HUDEP-2 (cell line): Measurements from ENCODE around the gene PCSK4.
"Not testable (repeated sequence)": the region's sequence is repeated elsewhere in the genome, so short reads cannot be mapped to it uniquely, and the experiment has no call there.

Experiments used
- DNase-seq, 76 experiments: peaks; one replicate each; lab custom pipeline; 2025; ENCODE audit not compliant: unreplicated experiment in 76 of 76; lab: John Stamatoyannopoulos, UW

The PCSK4 gene

DNA sequence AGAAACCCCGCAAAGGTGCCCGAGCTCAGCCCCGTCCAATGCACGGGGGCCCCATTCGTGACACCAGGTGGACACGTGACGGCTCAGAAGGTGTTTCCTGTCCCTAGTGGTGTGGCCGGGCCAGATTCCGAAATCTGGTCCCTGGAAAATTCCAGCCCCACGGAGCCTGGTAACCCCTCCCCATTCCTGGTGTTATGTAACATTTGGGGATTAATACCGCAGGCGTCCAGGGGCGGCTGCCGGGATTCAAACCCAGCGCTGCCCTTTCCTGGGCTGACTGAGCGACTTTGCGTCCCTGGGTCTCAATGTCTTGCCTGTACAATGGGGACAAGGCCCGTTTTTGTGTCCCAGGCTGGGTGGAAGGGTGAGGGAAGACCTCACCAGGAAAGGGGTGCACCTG is 32.7 kb upstream of the PCSK4 start:
- no peak for DNase-seq

DNA sequence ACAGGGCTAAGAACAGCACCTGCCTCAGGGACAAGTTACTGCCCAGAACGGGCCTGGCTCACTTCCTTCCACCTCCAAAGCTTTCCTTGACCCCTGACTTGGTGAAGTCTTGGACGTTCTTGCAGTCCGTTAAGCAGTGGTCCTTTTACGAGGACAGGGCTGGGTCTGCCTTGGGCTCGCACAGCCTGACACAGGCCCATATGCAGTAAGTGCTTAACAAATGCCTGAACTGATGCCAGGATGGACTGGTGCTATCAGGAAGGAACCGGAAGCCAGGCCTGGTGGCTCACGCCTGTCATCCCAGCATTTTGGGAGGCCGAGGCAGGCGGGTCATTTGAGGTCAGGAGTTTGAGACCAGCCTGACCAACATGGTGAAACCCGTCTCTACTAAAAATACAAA is 31.9 kb upstream of the PCSK4 start:
- no peak for DNase-seq

- DNase-seq: no peak
Measured at GRCh38 chr19:1521636-1522035, 31.5 kb upstream of the PCSK4 start.

GRCh38 chr19:1520203-1520780 is 30.1 kb upstream of the PCSK4 start:
- DNase-seq: no peak

- not testable (repeated sequence) for DNase-seq
Measured at GRCh38 chr19:1519802-1520201, 29.7 kb upstream of the PCSK4 start.

DNA sequence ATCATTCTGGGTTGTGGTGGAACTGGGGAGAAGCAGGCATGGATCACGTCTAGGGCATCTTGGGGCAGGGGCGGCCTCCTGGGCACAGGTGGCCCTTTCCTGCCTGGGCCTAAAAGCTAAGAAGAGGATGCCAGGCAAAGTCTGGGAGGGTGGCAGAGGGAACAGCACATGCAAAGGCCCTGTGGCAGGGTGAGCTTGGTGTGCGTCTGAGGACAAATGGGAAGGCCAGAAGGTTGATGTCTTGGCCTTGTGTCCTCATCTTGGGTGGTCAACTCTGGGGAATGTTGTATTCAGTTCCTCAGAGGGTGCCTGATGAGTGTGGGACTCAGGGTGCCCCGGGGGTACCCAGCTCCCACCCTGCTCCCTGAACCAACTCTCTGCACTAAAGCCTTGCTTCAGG is 28.3 kb upstream of the PCSK4 start:
- DNase-seq: no peak

- DNase-seq: no peak
Measured at GRCh38 chr19:1516395-1516753, 26.2 kb upstream of the PCSK4 start.

DNA sequence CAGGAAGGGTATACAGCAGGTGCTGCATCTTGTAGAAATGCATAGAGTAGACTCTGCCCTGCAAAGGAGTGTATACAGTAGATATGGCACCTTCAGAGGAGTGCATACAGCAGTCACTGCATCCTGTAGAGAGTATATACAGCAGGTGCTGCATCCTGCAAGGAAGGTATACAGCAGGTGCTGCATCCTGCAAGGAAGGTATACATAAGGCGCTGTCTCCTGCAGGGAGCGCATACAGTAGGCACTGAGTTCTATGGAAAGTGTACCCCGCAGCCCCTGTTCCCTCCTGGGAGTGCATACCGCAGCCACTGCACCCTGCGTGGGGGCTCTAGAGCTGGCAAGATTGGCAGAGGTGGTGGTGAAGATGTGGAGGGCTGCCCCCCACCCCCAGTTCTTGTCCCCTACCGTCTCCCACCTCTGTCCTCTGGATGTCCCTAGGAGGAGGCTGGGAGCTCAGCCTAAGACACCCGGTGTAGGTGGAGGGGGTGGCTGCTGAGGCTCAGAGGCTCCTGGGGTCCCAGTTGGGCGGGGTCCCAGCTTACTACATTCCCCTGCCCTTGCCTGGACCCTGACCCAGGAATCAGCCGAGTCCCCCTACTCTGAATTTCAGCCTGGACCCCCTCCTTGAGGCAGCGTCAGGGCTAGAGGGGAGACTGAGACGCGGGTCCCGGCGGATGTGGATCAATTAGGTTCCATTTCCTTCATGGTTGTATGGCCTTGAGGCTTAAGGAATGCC is 25.0 kb upstream of the PCSK4 start:
- no peak for DNase-seq

DNA sequence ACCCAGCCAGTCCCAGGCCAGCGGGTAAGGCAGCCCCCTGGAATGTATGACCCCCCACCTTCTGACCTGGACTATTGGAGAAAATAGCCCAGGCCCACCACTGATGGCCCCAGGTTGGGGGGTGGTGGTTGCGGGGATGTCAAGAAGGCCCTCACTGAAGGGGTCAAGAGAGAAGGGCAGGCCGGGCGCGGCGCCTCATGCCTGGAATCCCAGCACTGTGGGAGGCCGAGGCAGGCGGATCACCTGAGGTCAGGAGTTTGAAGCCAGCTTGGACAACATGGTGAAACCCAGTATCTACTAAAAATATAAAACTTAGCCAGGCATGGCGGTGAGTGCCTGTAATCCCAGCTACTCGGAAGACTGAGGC is 24.1 kb upstream of the PCSK4 start:
- DNase-seq: no peak

DNA sequence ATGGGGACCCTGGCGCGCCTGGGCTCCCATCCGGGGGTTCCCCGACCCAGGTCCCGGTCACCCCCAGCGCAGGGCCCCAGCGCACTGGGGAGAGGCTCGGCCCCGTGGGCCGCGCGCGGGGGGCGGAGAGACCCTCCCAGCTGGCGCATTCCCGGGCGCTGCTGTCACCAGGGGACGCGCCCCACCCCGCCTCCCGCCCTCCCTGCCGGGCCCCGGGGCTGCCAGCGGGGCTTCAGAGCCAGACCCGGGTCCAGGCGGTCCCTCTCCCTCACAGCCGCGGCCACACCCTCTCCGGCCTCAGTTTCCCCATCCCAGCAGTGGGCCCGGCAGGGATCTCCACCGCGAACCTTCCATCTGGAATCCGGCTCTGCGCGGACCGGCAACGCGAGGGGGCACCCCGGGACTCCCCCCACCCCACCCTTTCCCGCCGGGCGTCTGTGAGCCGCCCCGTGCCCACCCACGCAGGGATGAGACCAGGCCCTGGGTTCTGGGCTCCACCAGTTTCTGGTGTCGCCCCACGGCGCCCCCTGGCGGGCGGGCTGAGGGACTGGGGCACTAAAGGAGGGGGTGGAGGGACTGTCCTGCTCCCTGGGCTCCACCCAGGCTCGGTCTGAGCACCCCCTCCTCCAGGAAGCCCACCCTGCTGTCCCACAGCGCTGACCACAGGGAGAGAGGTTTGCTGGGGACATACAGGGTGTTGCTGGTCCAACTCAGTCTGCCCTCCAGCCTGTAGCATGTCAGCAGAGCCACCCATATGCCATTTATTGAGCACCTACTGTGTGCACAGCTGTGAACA is 23.5 kb upstream of the PCSK4 start:
- DNase-seq: peak in 63 of 76 experiments; percentile 28 to 89 (median 67)

DNA sequence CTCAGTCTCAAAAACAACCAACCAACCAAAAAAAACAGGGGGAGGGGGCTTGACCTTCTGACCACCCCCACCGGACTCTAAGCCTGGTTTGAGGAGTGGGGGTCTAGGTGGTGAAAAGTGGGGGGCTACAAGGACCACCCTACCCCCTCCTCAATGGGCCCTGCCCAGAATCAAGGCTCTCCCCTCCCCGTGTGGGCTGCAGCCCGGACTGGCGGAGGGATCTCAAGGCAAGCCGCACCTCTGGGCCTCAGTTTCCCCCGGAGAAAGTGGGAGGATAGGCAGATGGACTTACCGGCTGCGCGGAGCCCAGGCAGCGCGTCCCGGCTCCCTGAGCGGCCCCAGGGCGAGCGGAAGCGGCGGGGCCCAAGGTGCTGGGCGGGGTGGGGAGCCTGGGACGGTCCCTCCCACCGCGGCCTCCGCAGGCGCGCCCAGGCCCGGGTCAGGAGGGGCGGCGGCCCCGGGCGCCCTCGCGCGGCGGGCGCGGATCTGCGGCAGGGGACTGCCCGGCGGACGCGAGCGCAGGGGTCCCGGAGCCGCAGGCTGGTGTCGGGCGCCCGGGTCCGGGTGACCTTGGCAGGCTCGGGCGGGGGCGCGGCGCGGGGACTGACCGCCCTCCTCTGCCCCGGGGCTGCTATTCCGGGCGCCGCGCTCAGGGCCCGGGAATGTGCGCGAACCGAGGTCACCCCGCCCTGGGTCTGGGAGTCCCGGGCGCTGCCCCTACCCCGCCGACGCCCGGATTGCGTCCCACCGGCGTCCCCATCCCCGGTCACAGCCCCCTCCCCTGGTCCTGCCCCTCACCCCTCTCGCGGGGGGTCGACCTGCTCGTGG is 22.7 kb upstream of the PCSK4 start, which contains the start of gene ADAMTSL5:
Gene ADAMTSL5 (minus strand): TSS at position 349 of the 828 bp plus-strand sequence. CDS start 2,076 bp downstream, outside the sequence.
- peak in 66 of 76 experiments; percentile 32 to 90 (median 74) for DNase-seq

- DNase-seq: no peak
Measured at GRCh38 chr19:1511318-1512317, 21.5 kb upstream of the PCSK4 start.

DNA sequence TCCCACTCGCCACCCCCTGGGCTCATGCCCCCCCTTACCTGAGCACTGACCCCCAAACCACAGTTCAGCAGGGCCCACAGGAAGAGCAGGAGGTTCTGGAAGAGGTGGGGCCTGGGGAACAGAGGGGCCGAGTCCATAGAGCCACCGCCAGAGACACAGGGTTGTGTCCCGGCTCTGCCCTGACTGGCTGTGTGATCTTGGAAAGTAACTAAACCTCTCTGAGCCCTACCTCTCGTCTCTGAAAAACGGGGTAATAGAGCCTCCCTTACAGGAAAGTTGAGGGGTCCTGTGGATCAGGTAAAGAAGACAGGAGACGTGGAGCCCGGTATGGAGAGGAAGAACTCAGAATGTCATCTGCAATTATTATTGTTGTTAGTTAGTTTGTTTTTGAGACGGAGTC is 20.7 kb upstream of the PCSK4 start:
- DNase-seq: no peak

- DNase-seq: no peak
Measured at GRCh38 chr19:1510442-1510806, 20.3 kb upstream of the PCSK4 start.

- DNase-seq: no peak
Measured at GRCh38 chr19:1509602-1510441, 19.7 kb upstream of the PCSK4 start.

GRCh38 chr19:1508507-1508856 is 18.3 kb upstream of the PCSK4 start:
- peak in 1 of 76 experiments; percentile 63 for DNase-seq

GRCh38 chr19:1507763-1508506 is 17.8 kb upstream of the PCSK4 start:
- DNase-seq: peak; percentile 67 to 99 (median 97)

GRCh38 chr19:1507192-1507660 is 17.1 kb upstream of the PCSK4 start:
- no peak for DNase-seq
